Esophagus squamous epithelium (tissue), 5 donors: ENCODE results near the gene PITRM1. TPM values are rescaled to one million over a fixed set of nuclear protein-coding genes. Genes with fewer than 3 reads are reported as not detected.

Experiments
- DNase-seq: peaks from one replicate; lab custom pipeline; 2025; lab: John Stamatoyannopoulos, UW
- H3K27ac ChIP-seq, 4 donors: fragments of 200-600 bp; sonication (generic); one replicate each; pipeline ENCODE4 v1.5.1; 2016 to 2019; ENCODE audit warnings: mild to moderate bottlenecking in 1 of 4
- H3K27me3 ChIP-seq, 4 donors: fragments of 200-600 bp; sonication (generic); 1 replicate in 3 of 4; 2 replicates in 1 of 4; pipeline versions ENCODE4 v1.5.1 to v1.6.0; 2017 to 2021; ENCODE audit warnings: antibody characterized with exemption in 1 of 4
- H3K36me3 ChIP-seq, 3 donors: fragments of 200-600 bp; sonication (generic); one replicate each; pipeline ENCODE4 v1.5.1; 2016 to 2019
- H3K4me1 ChIP-seq, 3 donors: fragments of 200-600 bp; sonication (generic); one replicate each; pipeline ENCODE4 v1.5.1; 2017 to 2019
- H3K4me3 ChIP-seq, 4 donors: fragments of 200-600 bp; sonication (generic); 1 replicate in 3 of 4; 2 replicates in 1 of 4; pipeline ENCODE4 v1.5.1; 2016 to 2019; ENCODE audit warnings: mild to moderate bottlenecking in 2 of 4, moderate library complexity in 1 of 4
- H3K9me3 ChIP-seq, 3 donors: fragments of 200-600 bp; sonication (generic); one replicate each; pipeline ENCODE4 v1.5.1; 2016 to 2019
- CTCF ChIP-seq, 6 experiments: fragments of 450-650 bp in 4 of 6; fragments of 200-600 bp in 2 of 6; sonication (generic) in 2 of 6; IDR thresholded peaks; one replicate each; pipeline ENCODE4 v1.5.1; 2016 to 2019; ENCODE audit warnings: antibody characterized with exemption in 6 of 6, mild to moderate bottlenecking in 4 of 6, moderate library complexity in 4 of 6
- POLR2A ChIP-seq, 4 donors: fragments of 450-650 bp; IDR thresholded peaks; one replicate each; pipeline ENCODE4 v1.6.1; 2017; ENCODE audit warnings: antibody characterized with exemption in 4 of 4, mild to moderate bottlenecking in 4 of 4, moderate library complexity in 3 of 4
- WGBS, 2 donors: methylation state at CpG; one replicate each; pipeline ENCODE4 v1.1.5; 2018; 5-methylcytosine and 5-hydroxymethylcytosine counted together
- intact Hi-C: fragments of 100-400 bp; cut with DNase I; formaldehyde crosslinking; loops from one replicate; pipeline ENCODE4 v1.15.0; 2022
- total RNA-seq, 4 donors: library from RNA; depleted of rRNA; stranded (reverse); fragments of >200 nt; gene quantifications; one replicate each; pipeline ENCODE4 v1.1.0, GENCODE V29; 2016
- donor health status: DM: yes; HTN: yes; CAD: no.

PITRM1 gene
- total RNA-seq, 4 donors from 2014 or later, result 59.2 to 72.5 (median 65.9) TPM

DNA sequence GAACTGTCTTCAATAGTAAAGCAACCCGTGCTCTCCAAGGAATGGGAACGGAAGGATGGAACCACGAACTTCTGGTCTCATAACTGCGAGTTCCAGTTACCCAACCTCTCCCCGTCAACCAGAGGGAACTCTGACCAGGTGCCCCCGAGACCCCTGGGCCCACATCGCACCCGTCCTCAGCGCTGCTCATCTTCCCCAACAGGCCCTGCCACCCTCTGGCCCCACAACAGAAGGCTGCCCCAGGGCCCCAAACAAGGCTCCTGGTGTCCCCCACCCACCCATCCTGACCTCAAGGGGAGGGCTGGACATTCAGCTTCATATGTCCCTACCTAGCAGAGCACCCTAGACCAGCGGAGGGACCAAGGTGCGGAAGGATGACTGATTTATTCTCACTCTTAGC lies 22.7 kb downstream of the PITRM1 start:
- Histone ChIP-seq H3K4me1 (no peaks in the 10 kb centered on the region), H3K4me3 (no peak overlapping the region), H3K9me3 (no peaks in the 10 kb centered on the region), H3K36me3 (peaks cover 19 to 100% (median 51%) of the 10 kb centered on the region in 3 donors), H3K27ac (no peak overlapping the region), H3K27me3 (no peaks in the 10 kb centered on the region)
- DNase-seq, result no peak
- TF ChIP-seq CTCF (IDR thresholded peaks at IDR 0.05) (no peak), POLR2A (IDR thresholded peaks at IDR 0.05) (no peak)
- WGBS, 2 donors, result 81 to 85% methylated on average over 9 to 10 of the region's 11 CpGs
- intact Hi-C loops, result no loop called here

- Histone ChIP-seq H3K36me3 (peaks cover 27 to 100% (median 45%) of the 10 kb centered on the region in 3 donors), H3K27me3 (no peaks in the 10 kb centered on the region), H3K27ac (no peak overlapping the region), H3K4me1 (no peaks in the 10 kb centered on the region), H3K4me3 (no peak overlapping the region), H3K9me3 (no peaks in the 10 kb centered on the region)
- intact Hi-C loops, result no loop called here
- TF ChIP-seq POLR2A (IDR thresholded peaks at IDR 0.05) (no peak), CTCF (IDR thresholded peaks at IDR 0.05) (no peak)
- WGBS, 2 donors, result 76 to 84% methylated on average over 7 to 8 of the region's 9 CpGs
- no peak for DNase-seq
These were observed 23.6 kb downstream of the PITRM1 start for GRCh38 chr10:3148994-3149393.

DNA sequence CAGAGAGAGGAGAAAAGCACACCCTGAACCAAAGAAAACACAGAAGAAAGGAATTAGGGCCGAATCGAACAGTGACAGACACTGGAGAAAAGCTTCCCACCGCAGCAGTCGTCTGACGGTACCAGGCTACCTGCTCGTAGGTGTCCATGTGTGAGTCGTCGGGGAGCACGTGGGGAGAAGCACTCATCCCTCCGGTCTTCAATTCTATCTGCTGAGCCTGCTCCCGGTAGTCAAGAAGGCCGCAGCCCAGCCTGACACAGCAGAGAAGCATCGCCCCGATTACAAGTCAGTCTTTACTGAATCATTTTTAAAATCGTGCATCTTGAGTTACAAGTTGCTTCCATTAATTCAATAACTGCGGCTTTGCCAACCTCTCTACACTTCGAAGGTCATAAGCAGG lies 24.5 kb downstream of the PITRM1 start:
- Histone ChIP-seq H3K27ac (no peak overlapping the region), H3K36me3 (peaks cover 33 to 100% (median 52%) of the 10 kb centered on the region in 3 donors), H3K9me3 (no peaks in the 10 kb centered on the region), H3K27me3 (no peaks in the 10 kb centered on the region), H3K4me3 (no peak overlapping the region), H3K4me1 (no peaks in the 10 kb centered on the region)
- 81 to 88% methylated on average over 14 to 17 of the region's 17 CpGs for WGBS, 2 donors
- no peak for TF ChIP-seq CTCF (IDR thresholded peaks at IDR 0.05)
- no peak for TF ChIP-seq POLR2A (IDR thresholded peaks at IDR 0.05)
- DNase-seq, result no peak
- intact Hi-C loops, result no loop called here

- Histone ChIP-seq H3K27ac (no peak overlapping the region), H3K36me3 (peaks cover 41 to 100% (median 58%) of the 10 kb centered on the region in 3 donors), H3K9me3 (no peaks in the 10 kb centered on the region), H3K4me3 (no peak overlapping the region), H3K27me3 (no peaks in the 10 kb centered on the region), H3K4me1 (no peaks in the 10 kb centered on the region)
- no peak for TF ChIP-seq POLR2A (IDR thresholded peaks at IDR 0.05)
- TF ChIP-seq CTCF (IDR thresholded peaks at IDR 0.05), result no peak
- 85 to 90% methylated on average over 14 to 17 of the region's 17 CpGs for WGBS, 2 donors
- DNase-seq, result no peak
- intact Hi-C loops, result no loop called here
These were observed 25.3 kb downstream of the PITRM1 start for GRCh38 chr10:3147117-3147820.

DNA sequence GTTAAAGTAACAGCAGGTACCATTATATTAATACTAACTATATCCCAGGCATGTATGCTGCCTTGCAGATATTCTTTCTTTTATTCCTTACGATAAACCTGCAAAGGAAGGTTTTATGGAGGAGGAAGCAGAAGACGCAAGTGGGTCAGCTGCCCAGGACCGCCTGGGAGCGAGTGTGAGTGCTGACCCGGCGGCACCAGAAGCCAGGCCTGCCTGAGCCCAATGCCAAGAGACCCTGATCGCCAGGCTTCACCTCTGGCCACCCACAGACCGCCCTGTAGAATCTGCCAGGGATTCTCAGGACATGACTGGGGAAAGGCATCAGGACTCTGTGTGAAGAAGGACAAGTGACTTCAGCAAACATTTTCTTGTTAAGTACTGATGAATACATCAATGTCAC lies 26.3 kb downstream of the PITRM1 start:
- 95 to 98% methylated on average over 6 to 7 of the region's 8 CpGs for WGBS, 2 donors
- intact Hi-C loops, result no loop called here
- Histone ChIP-seq H3K4me3 (no peak overlapping the region), H3K4me1 (peaks cover 0 to 5% (median 0%) of the 10 kb centered on the region in 3 donors), H3K27me3 (no peaks in the 10 kb centered on the region), H3K9me3 (no peaks in the 10 kb centered on the region), H3K27ac (no peak overlapping the region), H3K36me3 (peaks cover 42 to 100% (median 65%) of the 10 kb centered on the region in 3 donors)
- TF ChIP-seq POLR2A (IDR thresholded peaks at IDR 0.05), result no peak
- TF ChIP-seq CTCF (IDR thresholded peaks at IDR 0.05), result no peak
- no peak for DNase-seq
